ENCODE results near the gene PIK3CA.
"Not testable (repeated sequence)": the region's sequence is repeated elsewhere in the genome, so short reads cannot be mapped to it uniquely, and the experiment has no call there.

PIK3CA gene

DNA sequence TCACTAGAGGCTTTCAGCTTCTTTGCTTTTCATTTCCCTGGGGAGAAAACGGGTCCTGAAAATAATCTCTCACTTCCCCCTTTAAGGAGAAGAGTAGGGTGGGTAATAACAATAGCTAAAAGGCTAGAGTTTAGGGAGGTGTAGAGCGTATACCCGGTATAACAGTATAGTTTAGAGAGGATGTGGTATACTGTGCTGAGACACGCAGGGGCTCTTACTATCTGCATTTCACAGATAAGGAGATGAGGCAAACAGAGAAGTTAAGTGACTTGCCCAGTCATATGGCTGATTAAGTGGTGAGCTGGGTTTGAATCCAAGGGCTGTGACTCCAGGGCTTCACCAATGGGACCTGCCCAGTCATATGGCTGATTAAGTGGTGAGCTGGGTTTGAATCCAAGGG, 117.7 kb downstream of the PIK3CA start:
- DNase-seq = no peak

DNA sequence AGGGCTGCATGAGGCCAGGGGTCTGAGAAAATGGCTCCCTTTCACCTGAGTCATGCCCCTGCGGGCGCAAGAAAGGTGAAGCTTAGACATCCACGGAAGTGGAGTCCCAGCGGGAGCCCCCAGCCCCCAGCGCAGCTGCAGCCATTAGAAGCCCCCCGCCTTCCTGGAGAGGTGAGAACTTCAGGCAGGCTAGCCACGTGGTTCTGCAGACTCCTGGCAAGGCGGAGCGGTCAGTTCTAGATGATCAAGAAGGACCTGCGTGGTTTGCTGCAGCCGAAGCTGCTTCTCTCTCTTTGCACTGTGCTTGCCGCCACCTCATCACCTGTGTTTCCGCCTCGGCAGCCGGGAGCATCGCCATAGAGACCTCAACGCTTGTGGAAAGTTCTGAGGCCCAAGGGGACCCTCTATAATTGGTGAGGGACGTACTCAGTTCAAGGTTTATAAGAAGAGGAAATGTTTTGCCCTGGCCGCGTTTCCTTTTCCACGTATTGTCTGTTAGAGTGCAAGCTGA, 118.6 kb downstream of the PIK3CA start:
- DNase-seq = no peak

GRCh38 chr3:179268400-179269051, 120.4 kb downstream of the PIK3CA start:
- no peak for DNase-seq

- no peak for DNase-seq
Measured at GRCh38 chr3:179269152-179269707, 121.1 kb downstream of the PIK3CA start.

GRCh38 chr3:179272385-179272784, 124.2 kb downstream of the PIK3CA start:
- DNase-seq = no peak

DNA sequence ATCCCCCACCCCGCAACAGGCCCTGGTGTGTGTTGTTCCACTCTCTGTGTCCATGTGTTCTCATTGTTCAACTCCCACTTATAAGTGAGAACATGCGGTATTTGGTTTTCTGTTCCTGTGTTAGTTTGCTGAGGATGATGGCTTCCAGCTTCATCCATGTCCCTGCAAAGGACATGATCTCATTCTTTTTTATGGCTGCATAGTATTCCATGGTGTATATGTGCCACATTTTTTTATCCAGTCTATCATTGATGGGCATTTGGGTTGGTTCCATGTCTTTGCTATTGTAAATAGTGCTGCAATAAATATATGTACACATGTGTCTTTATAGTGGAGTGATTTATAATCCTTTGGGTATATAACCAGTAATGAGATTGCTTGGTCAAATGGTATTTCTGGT, 126.3 kb downstream of the PIK3CA start:
- DNase-seq = not testable (repeated sequence)

- DNase-seq = no peak
Measured at GRCh38 chr3:179276001-179276400, 127.8 kb downstream of the PIK3CA start.

GRCh38 chr3:179276743-179277142, 128.6 kb downstream of the PIK3CA start:
- DNase-seq = no peak

DNA sequence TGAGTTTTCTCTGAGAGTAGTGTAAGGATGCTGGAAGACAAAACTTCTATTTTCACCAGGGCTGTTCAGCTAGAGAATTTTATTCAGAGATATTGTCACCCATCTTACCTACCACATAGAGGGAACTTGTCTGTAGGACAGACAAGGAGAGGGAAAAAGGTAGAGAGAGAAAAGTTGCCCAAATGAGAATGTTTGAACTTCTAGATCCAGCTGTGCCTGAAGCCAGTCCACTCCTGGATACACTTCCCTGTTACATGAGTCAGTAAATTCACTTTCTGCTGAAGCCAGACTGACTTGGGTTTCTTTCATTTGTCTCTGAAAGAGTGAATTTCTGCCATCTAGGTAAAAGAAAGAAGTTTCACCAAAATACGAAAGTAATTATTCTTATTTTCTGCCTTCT, 130.0 kb downstream of the PIK3CA start:
- DNase-seq = no peak

DNA sequence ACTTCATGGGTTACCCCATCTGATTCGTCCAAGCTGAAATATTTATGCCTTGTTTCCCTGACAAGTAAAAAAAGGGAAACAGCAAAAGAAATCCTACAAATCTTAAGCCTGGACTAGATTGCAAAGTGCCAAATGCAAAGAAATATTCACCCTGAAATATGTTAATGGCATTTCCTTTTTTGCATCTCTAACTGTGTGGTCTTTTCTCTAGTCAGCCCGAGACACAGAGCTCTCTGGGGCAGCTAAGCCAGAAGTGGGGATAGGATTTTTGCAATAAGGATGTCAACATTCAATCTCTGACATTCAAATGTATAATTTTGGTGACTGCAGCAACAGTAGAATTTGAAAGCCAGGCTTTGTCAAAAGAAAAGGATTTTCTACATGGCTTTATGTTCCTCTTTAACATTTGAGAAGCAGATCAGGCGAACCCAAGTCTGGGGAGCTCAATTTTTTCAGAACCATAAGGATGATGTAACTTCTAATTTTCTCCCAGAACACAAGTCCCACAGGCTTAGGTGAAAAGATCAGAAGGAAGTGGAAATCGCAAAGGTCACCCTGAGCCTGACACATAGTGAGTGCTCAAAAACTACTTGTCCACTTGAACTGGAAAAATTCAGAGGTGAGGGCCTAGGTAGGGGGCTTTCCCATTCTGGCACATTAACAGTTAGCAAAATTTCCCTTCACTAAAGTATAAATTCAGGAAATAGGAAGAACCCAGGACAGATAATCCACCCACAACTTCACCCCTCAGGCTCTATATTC, 131.0 kb downstream of the PIK3CA start:
- DNase-seq = no peak

DNA sequence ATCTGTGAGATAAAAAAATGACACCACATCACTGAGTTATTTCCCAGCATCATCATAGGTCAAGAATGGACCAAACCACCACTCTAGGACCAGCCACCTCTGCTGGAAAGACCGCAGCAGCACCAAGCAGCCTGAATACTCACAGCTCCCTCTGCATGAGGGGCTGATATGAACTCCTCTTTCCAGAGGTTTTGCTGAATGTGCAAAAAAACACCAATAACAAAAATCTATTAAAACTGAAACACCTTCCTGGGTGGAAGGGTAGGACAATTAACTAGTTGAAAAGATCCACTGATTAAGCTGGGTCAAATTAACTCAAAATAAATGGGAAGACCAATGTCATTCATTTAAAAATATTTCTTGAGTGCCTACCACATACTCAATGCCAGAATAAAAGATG, 131.7 kb downstream of the PIK3CA start:
- no peak for DNase-seq

DNA sequence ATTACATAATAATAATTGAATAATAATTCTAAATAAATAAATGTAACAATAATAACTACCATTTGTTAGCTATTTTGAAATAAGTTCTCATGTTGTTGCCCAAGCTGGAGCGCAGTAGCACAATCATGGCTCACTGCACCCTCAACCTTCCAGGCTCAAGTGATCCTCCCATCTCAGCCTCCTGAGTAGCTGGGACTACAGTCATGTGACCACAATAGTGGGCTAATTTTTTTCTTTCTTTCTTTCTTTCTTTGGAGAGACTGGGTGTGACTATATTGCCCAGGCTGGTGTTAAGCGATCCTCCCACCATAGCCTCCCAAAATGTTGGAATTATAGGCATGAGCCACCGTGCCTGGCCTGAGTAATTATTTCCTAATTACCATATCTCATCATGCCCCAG, 133.7 kb downstream of the PIK3CA start:
- no peak for DNase-seq

DNA sequence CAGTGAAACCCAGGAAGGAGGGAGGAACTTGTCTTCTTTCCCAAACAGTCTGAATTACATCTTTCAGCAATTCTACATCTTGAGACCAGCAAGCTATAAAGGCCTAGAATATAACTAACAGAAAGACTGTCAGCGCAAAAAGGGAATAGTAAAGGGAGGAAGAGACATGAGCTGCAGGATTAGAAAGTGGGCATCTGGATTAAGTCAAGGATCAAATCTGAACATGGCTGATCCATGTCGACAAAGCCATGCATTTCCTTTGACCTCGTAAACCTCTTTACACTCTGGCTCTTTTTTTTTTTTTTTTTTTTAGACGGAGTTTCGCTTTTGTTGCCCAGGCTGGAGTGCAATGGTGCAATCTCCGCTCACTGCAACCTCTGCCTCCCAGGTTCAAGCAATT, 138.2 kb downstream of the PIK3CA start:
- no peak for DNase-seq

DNA sequence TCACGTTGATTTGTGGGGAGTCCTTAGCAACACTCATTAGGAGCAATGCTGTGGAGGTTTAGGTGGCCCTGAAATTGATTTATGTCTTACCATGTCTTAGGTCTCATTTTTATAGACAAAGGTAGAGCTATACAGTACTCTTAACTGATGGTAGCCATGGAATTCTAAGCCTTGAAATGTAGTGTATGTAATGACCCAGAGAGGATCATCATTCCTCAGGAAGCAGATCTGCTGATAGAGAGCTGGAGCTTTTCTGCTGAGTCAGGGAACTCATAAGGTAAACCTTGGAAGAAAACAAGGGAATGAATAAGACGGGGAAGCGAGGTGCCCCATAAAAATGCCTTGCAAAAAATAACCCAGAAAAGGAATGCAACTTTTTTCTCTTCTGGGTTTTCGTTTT, 140.7 kb downstream of the PIK3CA start:
- DNase-seq = no peak

GRCh38 chr3:179289295-179289694, 141.1 kb downstream of the PIK3CA start:
- no peak for DNase-seq
